ENCODE results near the gene MAP2K3. TPM values are rescaled to one million over a fixed set of nuclear protein-coding genes. Genes with fewer than 3 reads are reported as not detected.
"Not testable (repeated sequence)": the region's sequence is repeated elsewhere in the genome, so short reads cannot be mapped to it uniquely, and the experiment has no call there.

MAP2K3 gene
- total and polyA plus RNA-seq, 2 donors (not counting 3 experiments of a cell fraction or from before 2014, with no cell fraction given) = 15.3 to 36.3 TPM

- POLR2A ChIA-PET; H3K36me3 ChIP-seq (ENCODE audit: control insufficient read depth in 2 of 2, extremely low read depth in 1 of 2, insufficient read depth in 2 of 2, low read length in 2 of 2); H3K9me3 ChIP-seq (replicated peaks; ENCODE audit: control insufficient read depth, insufficient read depth, low read length); dilution Hi-C loops (cut with MboI; ENCODE audit: extremely low pct_ligation_motif_present, low sequenced_read_pairs); FAIRE-seq; H2AFZ ChIP-seq (ENCODE audit: low read depth, low read length); H3K79me2 ChIP-seq (ENCODE audit: control insufficient read depth, insufficient read depth, low read length); H3K27ac ChIP-seq (ENCODE audit: insufficient read depth, low read depth, low read length); H3K4me2 ChIP-seq (ENCODE audit: insufficient read depth, low read length); H3K4me1 ChIP-seq (ENCODE audit: control insufficient read depth, extremely low read depth, insufficient read depth, low read length); H3K9me1 ChIP-seq (replicated peaks; ENCODE audit: control insufficient read depth, extremely low read depth, insufficient read depth, low read length); H3K4me3 ChIP-seq (replicated peaks in 1 of 3; ENCODE audit: insufficient read depth in 1 of 3, low read depth in 1 of 3, low read length in 3 of 3); H3K9ac ChIP-seq (replicated peaks; ENCODE audit: extremely low read depth, insufficient read depth, low read length); H4K20me1 ChIP-seq (replicated peaks; ENCODE audit: control insufficient read depth, extremely low read depth, insufficient read depth, low read length); BruUV-seq (replicated peaks); DNase-seq (ENCODE audit: low read depth, low spot score): not testable (repeated sequence)
- H3K27me3 ChIP-seq (ENCODE audit: control insufficient read depth in 2 of 2, insufficient read depth in 2 of 2, low read length in 2 of 2) = peaks cover 10 to 11% of the 10 kb centered on the region in 2 experiments
- intact Hi-C loops (cut with micrococcal nuclease) = loop anchor here (5.0 kb wide), 1 partner anchor 193 kb away; the partner anchor contains the start of gene DHRS7B
- CTCF ChIA-PET = interaction anchor here (1.0 kb wide), 1 partner anchor 194 kb away, joined by 3 read pairs; no protein-coding TSS in a partner anchor
Measured at GRCh38 chr17:21319686-21320375, 35.3 kb downstream of the MAP2K3 start.

GRCh38 chr17:21320430-21320829, 35.9 kb downstream of the MAP2K3 start:
- BruUV-seq (replicated peaks); H3K4me3 ChIP-seq (replicated peaks in 1 of 3; ENCODE audit: insufficient read depth in 1 of 3, low read depth in 1 of 3, low read length in 3 of 3); H3K79me2 ChIP-seq (ENCODE audit: control insufficient read depth, insufficient read depth, low read length); H2AFZ ChIP-seq (ENCODE audit: low read depth, low read length); CTCF ChIA-PET; H3K27ac ChIP-seq (ENCODE audit: insufficient read depth, low read depth, low read length); POLR2A ChIA-PET; H3K9me1 ChIP-seq (replicated peaks; ENCODE audit: control insufficient read depth, extremely low read depth, insufficient read depth, low read length); H4K20me1 ChIP-seq (replicated peaks; ENCODE audit: control insufficient read depth, extremely low read depth, insufficient read depth, low read length); H3K4me1 ChIP-seq (ENCODE audit: control insufficient read depth, extremely low read depth, insufficient read depth, low read length); H3K9ac ChIP-seq (replicated peaks; ENCODE audit: extremely low read depth, insufficient read depth, low read length); DNase-seq (ENCODE audit: low read depth, low spot score); H3K9me3 ChIP-seq (replicated peaks; ENCODE audit: control insufficient read depth, insufficient read depth, low read length); H3K36me3 ChIP-seq (ENCODE audit: control insufficient read depth in 2 of 2, extremely low read depth in 1 of 2, insufficient read depth in 2 of 2, low read length in 2 of 2); dilution Hi-C loops (cut with MboI; ENCODE audit: extremely low pct_ligation_motif_present, low sequenced_read_pairs); H3K4me2 ChIP-seq (ENCODE audit: insufficient read depth, low read length); FAIRE-seq: not testable (repeated sequence)
- H3K27me3 ChIP-seq (ENCODE audit: control insufficient read depth in 2 of 2, insufficient read depth in 2 of 2, low read length in 2 of 2) = peaks cover 10 to 11% of the 10 kb centered on the region in 2 experiments
- intact Hi-C loops (cut with micrococcal nuclease) = loop anchor here (5.0 kb wide), 1 partner anchor 193 kb away; the partner anchor contains the start of gene DHRS7B

GRCh38 chr17:21321061-21321460, 36.5 kb downstream of the MAP2K3 start:
- H3K9me1 ChIP-seq (replicated peaks; ENCODE audit: control insufficient read depth, extremely low read depth, insufficient read depth, low read length); DNase-seq (ENCODE audit: low read depth, low spot score); H3K36me3 ChIP-seq (ENCODE audit: control insufficient read depth in 2 of 2, extremely low read depth in 1 of 2, insufficient read depth in 2 of 2, low read length in 2 of 2); H4K20me1 ChIP-seq (replicated peaks; ENCODE audit: control insufficient read depth, extremely low read depth, insufficient read depth, low read length); FAIRE-seq; H3K4me3 ChIP-seq (replicated peaks in 1 of 3; ENCODE audit: insufficient read depth in 1 of 3, low read depth in 1 of 3, low read length in 3 of 3); H2AFZ ChIP-seq (ENCODE audit: low read depth, low read length); CTCF ChIA-PET; H3K9me3 ChIP-seq (replicated peaks; ENCODE audit: control insufficient read depth, insufficient read depth, low read length); H3K27ac ChIP-seq (ENCODE audit: insufficient read depth, low read depth, low read length); BruUV-seq (replicated peaks); H3K4me2 ChIP-seq (ENCODE audit: insufficient read depth, low read length); H3K9ac ChIP-seq (replicated peaks; ENCODE audit: extremely low read depth, insufficient read depth, low read length); H3K79me2 ChIP-seq (ENCODE audit: control insufficient read depth, insufficient read depth, low read length); H3K4me1 ChIP-seq (ENCODE audit: control insufficient read depth, extremely low read depth, insufficient read depth, low read length); POLR2A ChIA-PET; dilution Hi-C loops (cut with MboI; ENCODE audit: extremely low pct_ligation_motif_present, low sequenced_read_pairs): not testable (repeated sequence)
- intact Hi-C loops (cut with micrococcal nuclease) = loop anchor here (5.0 kb wide), 1 partner anchor 194 kb away; the partner anchor contains the start of gene DHRS7B
- H3K27me3 ChIP-seq (ENCODE audit: control insufficient read depth in 2 of 2, insufficient read depth in 2 of 2, low read length in 2 of 2) = peaks cover 10 to 11% of the 10 kb centered on the region in 2 experiments

GRCh38 chr17:21321744-21322191, 37.3 kb downstream of the MAP2K3 start:
- dilution Hi-C loops (cut with MboI; ENCODE audit: extremely low pct_ligation_motif_present, low sequenced_read_pairs); H3K9me1 ChIP-seq (replicated peaks; ENCODE audit: control insufficient read depth, extremely low read depth, insufficient read depth, low read length); H3K4me2 ChIP-seq (ENCODE audit: insufficient read depth, low read length); H2AFZ ChIP-seq (ENCODE audit: low read depth, low read length); H3K36me3 ChIP-seq (ENCODE audit: control insufficient read depth in 2 of 2, extremely low read depth in 1 of 2, insufficient read depth in 2 of 2, low read length in 2 of 2); H3K27ac ChIP-seq (ENCODE audit: insufficient read depth, low read depth, low read length); CTCF ChIA-PET; H3K79me2 ChIP-seq (ENCODE audit: control insufficient read depth, insufficient read depth, low read length); H3K9ac ChIP-seq (replicated peaks; ENCODE audit: extremely low read depth, insufficient read depth, low read length); H4K20me1 ChIP-seq (replicated peaks; ENCODE audit: control insufficient read depth, extremely low read depth, insufficient read depth, low read length); H3K4me1 ChIP-seq (ENCODE audit: control insufficient read depth, extremely low read depth, insufficient read depth, low read length); BruUV-seq (replicated peaks); H3K4me3 ChIP-seq (replicated peaks in 1 of 3; ENCODE audit: insufficient read depth in 1 of 3, low read depth in 1 of 3, low read length in 3 of 3); H3K9me3 ChIP-seq (replicated peaks; ENCODE audit: control insufficient read depth, insufficient read depth, low read length); DNase-seq (ENCODE audit: low read depth, low spot score); FAIRE-seq; POLR2A ChIA-PET: not testable (repeated sequence)
- intact Hi-C loops (cut with micrococcal nuclease) = loop anchor here (5.0 kb wide), 1 partner anchor 194 kb away; the partner anchor contains the start of gene DHRS7B
- H3K27me3 ChIP-seq (ENCODE audit: control insufficient read depth in 2 of 2, insufficient read depth in 2 of 2, low read length in 2 of 2) = peaks cover 10 to 11% of the 10 kb centered on the region in 2 experiments

Measured in endothelial cell of umbilical vein (primary cell).